Measurements from ENCODE around the gene CCL24.
"Not testable (repeated sequence)": the region's sequence is repeated elsewhere in the genome, so short reads cannot be mapped to it uniquely, and the experiment has no call there.

CCL24 gene

DNA sequence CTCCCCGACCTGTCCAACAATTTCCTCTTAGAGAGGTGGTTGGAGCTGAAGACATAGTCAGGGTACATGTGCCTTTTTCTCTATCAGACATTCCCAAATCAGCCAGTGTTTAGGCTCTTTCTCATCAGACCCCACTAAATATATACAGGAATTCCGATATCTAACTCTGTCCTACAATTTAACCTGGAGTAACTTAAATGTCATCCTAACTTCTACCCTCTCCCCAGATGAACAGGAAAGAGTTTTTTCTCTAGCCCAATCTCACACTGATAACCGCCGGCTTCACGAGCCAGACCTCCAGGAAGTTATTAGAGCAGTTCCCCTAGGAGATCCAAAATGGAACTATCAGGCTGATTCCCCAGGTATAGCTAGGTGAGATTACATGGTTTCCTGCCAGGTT lies 30.5 kb downstream of the CCL24 start:
- not testable (repeated sequence) for H3K36me3 ChIP-seq (ENCODE audit: control insufficient read depth, low read length); H3F3A ChIP-seq (ENCODE audit: control insufficient read depth, insufficient read depth); H3K4me1 ChIP-seq (ENCODE audit: control insufficient read depth, low read length); H4K20me1 ChIP-seq (ENCODE audit: control insufficient read depth, insufficient read depth, low read depth, low read length); H3K27ac ChIP-seq (ENCODE audit: low read depth, low read length); H3K27me3 ChIP-seq (ENCODE audit: control insufficient read depth, low read length); H3K4me2 ChIP-seq (ENCODE audit: low read length); H3K4me3 ChIP-seq (ENCODE audit: low read length); H3K79me2 ChIP-seq (ENCODE audit: control insufficient read depth, low read length); H3K9me2 ChIP-seq (replicated peaks; ENCODE audit: control insufficient read depth, low read length); H3K9me3 ChIP-seq (ENCODE audit: control insufficient read depth, insufficient read depth, low read length)

GRCh38 chr7:75780647-75781273 lies 32.8 kb downstream of the CCL24 start:
- H3K9me3 ChIP-seq (ENCODE audit: control insufficient read depth, insufficient read depth, low read length); H3K4me2 ChIP-seq (ENCODE audit: low read length); H3F3A ChIP-seq (ENCODE audit: control insufficient read depth, insufficient read depth); H3K4me3 ChIP-seq (ENCODE audit: low read length); H4K20me1 ChIP-seq (ENCODE audit: control insufficient read depth, insufficient read depth, low read depth, low read length); H3K79me2 ChIP-seq (ENCODE audit: control insufficient read depth, low read length); H3K36me3 ChIP-seq (ENCODE audit: control insufficient read depth, low read length); H3K9me2 ChIP-seq (replicated peaks; ENCODE audit: control insufficient read depth, low read length); H3K4me1 ChIP-seq (ENCODE audit: control insufficient read depth, low read length); H3K27ac ChIP-seq (ENCODE audit: low read depth, low read length): not testable (repeated sequence)
- peaks cover 18% of the 10 kb centered on the region for H3K27me3 ChIP-seq (ENCODE audit: control insufficient read depth, low read length)

GRCh38 chr7:75779516-75779915 lies 34.1 kb downstream of the CCL24 start:
- H3K9me2 ChIP-seq (replicated peaks; ENCODE audit: control insufficient read depth, low read length); H4K20me1 ChIP-seq (ENCODE audit: control insufficient read depth, insufficient read depth, low read depth, low read length); H3F3A ChIP-seq (ENCODE audit: control insufficient read depth, insufficient read depth); H3K4me2 ChIP-seq (ENCODE audit: low read length); H3K79me2 ChIP-seq (ENCODE audit: control insufficient read depth, low read length); H3K27ac ChIP-seq (ENCODE audit: low read depth, low read length); H3K4me3 ChIP-seq (ENCODE audit: low read length); H3K9me3 ChIP-seq (ENCODE audit: control insufficient read depth, insufficient read depth, low read length); H3K36me3 ChIP-seq (ENCODE audit: control insufficient read depth, low read length); H3K4me1 ChIP-seq (ENCODE audit: control insufficient read depth, low read length): not testable (repeated sequence)
- H3K27me3 ChIP-seq (ENCODE audit: control insufficient read depth, low read length), result peaks cover 18% of the 10 kb centered on the region

- H3K36me3 ChIP-seq (ENCODE audit: control insufficient read depth, low read length); H3K9me3 ChIP-seq (ENCODE audit: control insufficient read depth, insufficient read depth, low read length); H3K79me2 ChIP-seq (ENCODE audit: control insufficient read depth, low read length); H4K20me1 ChIP-seq (ENCODE audit: control insufficient read depth, insufficient read depth, low read depth, low read length); H3K4me3 ChIP-seq (ENCODE audit: low read length); H3K9me2 ChIP-seq (replicated peaks; ENCODE audit: control insufficient read depth, low read length); H3K27ac ChIP-seq (ENCODE audit: low read depth, low read length); H3F3A ChIP-seq (ENCODE audit: control insufficient read depth, insufficient read depth); H3K4me2 ChIP-seq (ENCODE audit: low read length); H3K4me1 ChIP-seq (ENCODE audit: control insufficient read depth, low read length): not testable (repeated sequence)
- H3K27me3 ChIP-seq (ENCODE audit: control insufficient read depth, low read length), result peaks cover 18% of the 10 kb centered on the region
Measured at GRCh38 chr7:75779035-75779434, 34.6 kb downstream of the CCL24 start.

DNA sequence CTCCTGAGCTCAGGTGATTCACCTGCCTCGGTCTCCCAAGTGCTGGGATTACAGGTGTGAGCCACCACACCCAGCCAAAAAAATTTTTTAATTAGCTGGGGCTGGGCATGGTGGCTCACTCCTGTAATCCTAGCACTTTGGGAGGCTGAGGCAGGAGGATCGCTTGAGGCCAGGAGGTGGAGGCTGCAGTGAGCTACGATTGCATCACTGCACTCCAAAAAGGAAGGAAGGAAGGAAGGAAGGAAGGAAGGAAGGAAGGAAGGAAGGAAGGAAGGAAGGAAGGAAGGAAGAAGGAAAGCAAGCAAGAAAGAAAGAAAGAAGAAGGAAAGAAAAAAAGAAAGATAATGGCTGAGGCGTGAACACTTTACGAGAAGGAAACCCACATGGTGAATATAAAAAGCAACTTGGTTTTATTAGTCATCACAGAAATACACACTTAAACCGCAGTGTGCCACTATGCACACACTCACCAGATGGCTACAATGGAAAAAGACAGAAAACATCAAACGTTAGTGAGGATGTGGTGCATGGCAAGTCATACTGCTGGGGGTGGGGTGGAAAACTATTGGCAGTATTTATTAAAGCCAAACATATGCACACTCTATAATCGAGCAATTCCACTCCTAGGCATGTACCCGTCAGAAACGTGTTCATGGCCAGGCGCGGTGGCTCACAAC lies 37.2 kb downstream of the CCL24 start:
- Histone ChIP-seq H3K9me3 (ENCODE audit: control insufficient read depth, insufficient read depth, low read length) (no peaks in the 10 kb centered on the region), H3K27ac (ENCODE audit: low read depth, low read length) (no peak overlapping the region), H3K36me3 (ENCODE audit: control insufficient read depth, low read length) (no peaks in the 10 kb centered on the region), H3K4me3 (ENCODE audit: low read length) (no peak overlapping the region), H4K20me1 (ENCODE audit: control insufficient read depth, insufficient read depth, low read depth, low read length) (no peaks in the 10 kb centered on the region), H3K4me2 (ENCODE audit: low read length) (no peak overlapping the region), H3K9me2 (replicated peaks; ENCODE audit: control insufficient read depth, low read length) (no peaks in the 10 kb centered on the region), H3K79me2 (ENCODE audit: control insufficient read depth, low read length) (no peaks in the 10 kb centered on the region), H3K4me1 (ENCODE audit: control insufficient read depth, low read length) (peaks cover 6% of the 10 kb centered on the region), H3F3A (ENCODE audit: control insufficient read depth, insufficient read depth) (no peaks in the 10 kb centered on the region), H3K27me3 (ENCODE audit: control insufficient read depth, low read length) (peaks cover 23% of the 10 kb centered on the region)
- TF ChIP-seq, protein P1, sequence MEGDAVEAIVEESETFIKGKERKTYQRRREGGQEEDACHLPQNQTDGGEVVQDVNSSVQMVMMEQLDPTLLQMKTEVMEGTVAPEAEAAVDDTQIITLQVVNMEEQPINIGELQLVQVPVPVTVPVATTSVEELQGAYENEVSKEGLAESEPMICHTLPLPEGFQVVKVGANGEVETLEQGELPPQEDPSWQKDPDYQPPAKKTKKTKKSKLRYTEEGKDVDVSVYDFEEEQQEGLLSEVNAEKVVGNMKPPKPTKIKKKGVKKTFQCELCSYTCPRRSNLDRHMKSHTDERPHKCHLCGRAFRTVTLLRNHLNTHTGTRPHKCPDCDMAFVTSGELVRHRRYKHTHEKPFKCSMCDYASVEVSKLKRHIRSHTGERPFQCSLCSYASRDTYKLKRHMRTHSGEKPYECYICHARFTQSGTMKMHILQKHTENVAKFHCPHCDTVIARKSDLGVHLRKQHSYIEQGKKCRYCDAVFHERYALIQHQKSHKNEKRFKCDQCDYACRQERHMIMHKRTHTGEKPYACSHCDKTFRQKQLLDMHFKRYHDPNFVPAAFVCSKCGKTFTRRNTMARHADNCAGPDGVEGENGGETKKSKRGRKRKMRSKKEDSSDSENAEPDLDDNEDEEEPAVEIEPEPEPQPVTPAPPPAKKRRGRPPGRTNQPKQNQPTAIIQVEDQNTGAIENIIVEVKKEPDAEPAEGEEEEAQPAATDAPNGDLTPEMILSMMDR (IDR thresholded peaks at IDR 0.05; ENCODE audit: low read depth, low read length, poor library complexity, severe bottlenecking), result no peak
- no peak for TF ChIP-seq EZH2phosphoT487 (IDR thresholded peaks at IDR 0.05; ENCODE audit: borderline replicate concordance, low read length)

DNA sequence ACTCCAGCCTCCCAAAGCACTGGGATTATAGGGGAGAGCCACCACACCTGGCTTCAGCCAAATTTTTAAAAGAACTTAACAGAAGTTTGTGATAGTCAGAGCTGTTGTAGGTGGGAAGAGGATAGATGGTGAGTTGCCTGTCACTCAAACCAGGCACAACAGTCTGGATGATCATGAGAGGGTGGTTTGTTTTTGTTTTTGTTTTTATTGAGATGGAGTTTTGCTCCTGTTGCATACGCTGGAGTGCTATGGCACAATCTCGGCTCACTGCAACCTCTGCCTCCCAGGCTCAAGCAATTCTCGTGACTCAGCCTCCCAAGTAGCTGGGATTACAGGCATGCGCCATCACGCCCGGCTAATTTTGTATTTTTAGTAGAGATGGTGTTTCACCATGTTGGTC lies 39.6 kb downstream of the CCL24 start:
- H4K20me1 ChIP-seq (ENCODE audit: control insufficient read depth, insufficient read depth, low read depth, low read length); H3K9me3 ChIP-seq (ENCODE audit: control insufficient read depth, insufficient read depth, low read length); H3K4me1 ChIP-seq (ENCODE audit: control insufficient read depth, low read length): not testable (repeated sequence)

More for the DNA sequence above, 39.6 kb downstream of the CCL24 start:
- H3F3A ChIP-seq (ENCODE audit: control insufficient read depth, insufficient read depth); H3K9me2 ChIP-seq (replicated peaks; ENCODE audit: control insufficient read depth, low read length); H3K4me2 ChIP-seq (ENCODE audit: low read length); H3K4me3 ChIP-seq (ENCODE audit: low read length); H3K36me3 ChIP-seq (ENCODE audit: control insufficient read depth, low read length); H3K27ac ChIP-seq (ENCODE audit: low read depth, low read length); H3K79me2 ChIP-seq (ENCODE audit: control insufficient read depth, low read length): not testable (repeated sequence)
- peaks cover 20% of the 10 kb centered on the region for H3K27me3 ChIP-seq (ENCODE audit: control insufficient read depth, low read length)

Data from DOHH2 (cell line).